Progenitor cell of endocrine pancreas (in vitro differentiated cells): ENCODE results near the gene SEPTIN10. TPM values are rescaled to one million over a fixed set of nuclear protein-coding genes. Genes with fewer than 3 reads are reported as not detected.

Experiments
- DNase-seq: peaks from one replicate; pipeline ENCODE4 v3.0.0; 2021; ENCODE audit warnings: low spot score; ENCODE audit not compliant: unreplicated experiment
- H3K27ac Mint-ChIP-seq: 2 replicates; pipeline ENCODE4 v1.8.0; 2021; ENCODE audit warnings: mild to moderate bottlenecking, moderate library complexity, mixed read lengths
- H3K27me3 Mint-ChIP-seq: 2 replicates; pipeline ENCODE4 v1.8.0; 2021; ENCODE audit warnings: mixed read lengths
- H3K36me3 Mint-ChIP-seq: 2 replicates; pipeline ENCODE4 v1.8.0; 2022; ENCODE audit warnings: mixed read lengths; ENCODE audit not compliant: insufficient read depth
- H3K4me1 Mint-ChIP-seq: 2 replicates; pipeline ENCODE4 v1.8.0; 2021; ENCODE audit warnings: low read depth, mixed read lengths
- H3K4me3 Mint-ChIP-seq: 2 replicates; pipeline ENCODE4 v1.8.0; 2021; ENCODE audit warnings: low read depth, mild to moderate bottlenecking, moderate library complexity, mixed read lengths
- H3K9me3 Mint-ChIP-seq: 2 replicates; pipeline ENCODE4 v1.8.0; 2021; ENCODE audit warnings: low read depth, mixed read lengths
- total RNA-seq: library from RNA; stranded (reverse); gene quantifications from 2 replicates; pipeline ENCODE4 v1.2.1, GENCODE V29; 2021
- TF ChIP-seq, protein P1 (sequence below): fragments of 200-600 bp; sonication (generic); IDR thresholded peaks from one replicate; pipeline ENCODE4 v1.5.0; 2021; ENCODE audit warnings: antibody characterized with exemption, mild to moderate bottlenecking; ENCODE audit not compliant: unreplicated experiment

The SEPTIN10 gene
- total RNA-seq, 1 donor from 2014 or later: 67.5 TPM

DNA sequence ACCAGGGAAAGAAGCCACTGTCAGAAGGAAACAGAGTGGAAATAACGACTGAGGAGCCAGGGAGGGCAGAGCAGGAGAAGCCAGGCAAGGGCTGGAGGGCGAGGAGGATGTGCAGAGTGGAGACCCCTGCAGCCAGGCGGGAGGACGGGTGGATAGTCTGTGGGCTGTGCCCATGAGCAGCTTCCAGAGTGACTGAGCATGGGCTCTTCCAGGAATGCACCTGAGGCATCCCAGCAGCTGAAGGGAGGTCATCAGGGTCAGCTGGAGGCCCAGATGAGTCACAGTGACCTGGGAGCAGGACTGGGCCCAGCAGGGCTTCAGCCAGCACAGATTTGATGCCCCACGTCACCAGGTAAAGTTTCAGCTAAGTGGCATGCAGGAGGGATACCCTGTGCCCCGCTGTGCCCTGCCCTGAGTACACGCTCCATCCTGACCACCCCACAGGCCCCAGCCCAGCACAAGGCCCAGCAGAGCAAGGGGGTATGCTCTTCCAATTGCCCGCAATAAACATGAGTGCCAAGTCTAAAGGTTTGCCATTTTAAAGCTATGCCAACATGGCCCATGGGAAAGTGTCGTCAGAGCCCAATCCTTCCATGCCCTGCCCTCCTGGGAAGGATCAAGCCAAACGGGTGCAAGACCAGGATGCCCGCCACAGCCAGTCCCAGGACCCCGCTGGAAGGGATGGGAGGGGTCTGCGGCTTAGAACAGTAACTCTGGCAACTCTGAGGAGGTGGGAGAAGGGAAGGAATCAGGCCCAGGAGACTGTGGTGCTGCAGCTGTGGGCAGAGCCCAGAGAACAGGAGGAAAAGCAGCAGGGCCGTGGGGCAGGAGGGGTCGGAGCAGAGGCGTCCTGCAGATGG lies 85.7 kb downstream of the SEPTIN10 start:
- Mint-ChIP-seq H3K27me3 (peaks cover 2% of the 10 kb centered on the region), H3K9me3 (no peaks in the 10 kb centered on the region), H3K4me3 (no peak overlapping the region), H3K36me3 (no peaks in the 10 kb centered on the region), H3K27ac (no peak overlapping the region), H3K4me1 (peaks cover 8% of the 10 kb centered on the region)
- TF ChIP-seq, protein P1, sequence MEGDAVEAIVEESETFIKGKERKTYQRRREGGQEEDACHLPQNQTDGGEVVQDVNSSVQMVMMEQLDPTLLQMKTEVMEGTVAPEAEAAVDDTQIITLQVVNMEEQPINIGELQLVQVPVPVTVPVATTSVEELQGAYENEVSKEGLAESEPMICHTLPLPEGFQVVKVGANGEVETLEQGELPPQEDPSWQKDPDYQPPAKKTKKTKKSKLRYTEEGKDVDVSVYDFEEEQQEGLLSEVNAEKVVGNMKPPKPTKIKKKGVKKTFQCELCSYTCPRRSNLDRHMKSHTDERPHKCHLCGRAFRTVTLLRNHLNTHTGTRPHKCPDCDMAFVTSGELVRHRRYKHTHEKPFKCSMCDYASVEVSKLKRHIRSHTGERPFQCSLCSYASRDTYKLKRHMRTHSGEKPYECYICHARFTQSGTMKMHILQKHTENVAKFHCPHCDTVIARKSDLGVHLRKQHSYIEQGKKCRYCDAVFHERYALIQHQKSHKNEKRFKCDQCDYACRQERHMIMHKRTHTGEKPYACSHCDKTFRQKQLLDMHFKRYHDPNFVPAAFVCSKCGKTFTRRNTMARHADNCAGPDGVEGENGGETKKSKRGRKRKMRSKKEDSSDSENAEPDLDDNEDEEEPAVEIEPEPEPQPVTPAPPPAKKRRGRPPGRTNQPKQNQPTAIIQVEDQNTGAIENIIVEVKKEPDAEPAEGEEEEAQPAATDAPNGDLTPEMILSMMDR: no peak
- DNase-seq: no peak

DNA sequence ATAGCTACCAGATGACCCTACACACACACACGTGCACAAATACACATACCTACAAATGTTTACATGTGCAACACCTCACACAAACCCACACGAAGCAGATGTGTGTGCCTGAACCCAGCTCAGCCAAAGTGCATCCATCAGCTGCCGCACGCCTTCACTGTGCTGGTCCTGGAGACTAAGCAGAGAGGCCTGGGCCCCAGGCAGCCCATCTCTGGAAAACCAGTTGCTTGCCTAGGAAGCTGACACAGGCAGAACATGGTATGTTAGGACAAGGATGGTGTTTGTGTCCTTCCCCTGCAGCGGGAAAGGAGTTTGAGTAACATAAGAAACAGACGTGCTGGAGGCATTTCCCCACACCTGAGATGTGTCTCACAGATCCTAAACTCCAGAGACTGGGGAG lies 86.7 kb downstream of the SEPTIN10 start:
- Mint-ChIP-seq H3K27ac (no peak overlapping the region), H3K4me1 (peaks cover 8% of the 10 kb centered on the region), H3K27me3 (peaks cover 5% of the 10 kb centered on the region), H3K36me3 (no peaks in the 10 kb centered on the region), H3K4me3 (no peak overlapping the region), H3K9me3 (no peaks in the 10 kb centered on the region)
- DNase-seq: no peak
- TF ChIP-seq, protein P1: no peak

DNA sequence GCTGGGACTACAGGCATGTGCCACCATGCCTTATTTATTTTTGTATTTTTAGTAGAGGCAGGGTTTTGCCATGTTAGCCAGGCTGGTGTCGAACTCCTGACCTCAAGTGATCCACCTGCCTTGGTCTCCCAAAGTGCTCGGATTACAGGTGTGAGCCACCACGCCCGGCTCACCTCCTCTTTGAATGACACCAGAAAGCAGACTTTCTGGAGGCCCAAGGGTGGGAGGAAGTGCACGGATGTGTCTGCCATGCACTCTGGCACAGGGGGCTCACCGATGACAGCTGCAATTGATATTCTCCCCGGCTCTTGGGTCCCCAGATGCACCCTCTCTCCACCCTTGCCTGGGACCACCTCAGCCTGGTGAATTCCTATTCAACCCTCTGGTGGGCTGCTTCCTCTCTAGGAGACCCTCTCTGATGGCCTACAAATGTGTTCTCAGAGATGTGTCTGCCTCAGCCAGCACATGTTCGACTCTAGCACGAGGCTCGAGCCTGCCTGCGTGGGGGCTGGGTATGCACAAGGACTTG lies 87.3 kb downstream of the SEPTIN10 start:
- no peaks in the 10 kb centered on the region for H3K9me3 Mint-ChIP-seq
- TF ChIP-seq, protein P1: no peak
- no peak for DNase-seq
- no peak overlapping the region for H3K4me3 Mint-ChIP-seq
- peaks cover 8% of the 10 kb centered on the region for H3K4me1 Mint-ChIP-seq
- H3K27me3 Mint-ChIP-seq: peaks cover 6% of the 10 kb centered on the region
- H3K27ac Mint-ChIP-seq: no peak overlapping the region
- no peaks in the 10 kb centered on the region for H3K36me3 Mint-ChIP-seq

DNA sequence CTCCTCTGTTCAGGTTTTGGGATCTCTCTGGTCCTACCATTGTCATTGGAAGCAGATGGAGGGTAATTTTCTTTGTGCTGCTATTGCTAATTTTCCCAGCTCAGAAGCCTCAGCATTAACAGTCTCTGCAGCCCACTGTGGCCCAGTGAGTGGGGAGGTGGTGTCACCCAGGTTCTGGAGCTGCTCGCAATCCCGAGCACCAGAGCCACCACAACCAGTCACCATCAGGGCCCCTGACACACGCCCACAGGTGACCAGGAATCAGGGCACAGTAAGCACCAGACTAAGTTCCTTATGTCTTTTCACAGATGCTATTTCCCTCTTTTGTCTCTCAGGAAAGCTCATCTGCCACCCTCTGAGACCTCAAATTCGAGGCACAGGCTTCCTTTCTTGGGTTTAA lies 87.9 kb downstream of the SEPTIN10 start:
- Mint-ChIP-seq H3K4me1 (peaks cover 8% of the 10 kb centered on the region), H3K4me3 (no peak overlapping the region), H3K36me3 (no peaks in the 10 kb centered on the region), H3K27ac (no peak overlapping the region), H3K9me3 (no peaks in the 10 kb centered on the region), H3K27me3 (peaks cover 6% of the 10 kb centered on the region)
- TF ChIP-seq, protein P1: no peak
- no peak for DNase-seq

DNA sequence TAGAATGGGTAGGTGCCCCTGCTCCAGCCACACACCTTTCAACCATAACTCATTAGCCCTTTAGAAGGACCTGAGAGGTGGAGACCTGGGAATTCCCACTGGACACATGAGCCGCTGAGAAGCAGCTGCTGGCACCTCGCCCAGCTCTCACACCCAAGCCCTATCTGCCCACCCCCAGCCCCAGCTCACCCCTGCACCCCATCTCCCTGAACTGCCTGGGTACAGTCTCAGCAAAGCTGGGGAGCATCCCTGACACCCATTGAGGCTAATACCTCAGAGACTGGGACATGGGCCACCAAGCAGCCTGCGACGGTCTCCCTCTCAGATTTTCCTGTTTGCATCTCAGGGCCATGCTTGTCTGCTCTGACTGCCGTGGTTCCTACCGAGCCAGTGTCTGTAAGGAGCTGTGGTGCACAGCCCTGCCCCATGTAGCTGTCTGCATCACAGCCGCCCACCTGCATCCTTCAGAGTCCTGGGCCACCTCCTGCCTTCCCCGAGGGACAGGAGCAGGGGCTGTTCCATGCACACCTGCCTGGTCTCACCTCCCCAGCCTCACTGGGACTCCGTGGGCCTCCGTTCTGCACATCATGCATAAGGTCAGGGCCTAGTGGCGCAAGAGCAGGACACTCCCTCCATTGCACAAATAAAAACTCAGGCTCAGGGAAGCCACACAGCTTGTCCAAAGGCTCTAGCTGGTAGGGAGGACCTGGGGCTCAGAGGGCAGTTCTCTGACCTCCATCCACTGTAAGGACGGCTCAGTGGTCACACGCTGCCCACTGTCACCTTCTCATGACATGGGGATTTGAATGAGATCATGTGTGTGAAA lies 90.0 kb downstream of the SEPTIN10 start:
- Mint-ChIP-seq H3K27me3 (peaks cover 9% of the 10 kb centered on the region), H3K27ac (no peak overlapping the region), H3K9me3 (no peaks in the 10 kb centered on the region), H3K4me3 (no peak overlapping the region), H3K4me1 (no peaks in the 10 kb centered on the region), H3K36me3 (no peaks in the 10 kb centered on the region)
- no peak for DNase-seq
- TF ChIP-seq, protein P1: no peak
